WTC11 (cell line): ENCODE results near the gene SMAD3. TPM values are rescaled to one million over a fixed set of nuclear protein-coding genes. Genes with fewer than 3 reads are reported as not detected.
A peak's percentile ranks its signal among the peaks of the same experiment; 100 is the strongest.

Experiments used
- ATAC-seq: fragments of 200-7000 bp; cut with Tn5 transposase; 2 replicates; pipeline ENCODE4 v1.10.0; 2021; ENCODE audit warnings: mild to moderate bottlenecking, moderate library complexity
- CTCF ChIA-PET: fragments of 300-600 bp; sonication (Branson Sonifier 250); formaldehyde crosslinking; loops from one replicate; lab custom pipeline; 2021; ENCODE audit warnings: antibody characterized with exemption; lab: Charles Lee
- POLR2A ChIA-PET: fragments of 350-600 bp; sonication (Branson Sonifier 250); formaldehyde crosslinking; loops from one replicate; lab custom pipeline; 2021; ENCODE audit warnings: antibody characterized with exemption; lab: Charles Lee
- DNase-seq: peaks from one replicate; pipeline ENCODE4 v3.0.0; 2021; ENCODE audit warnings: low spot score
- H3K27ac Mint-ChIP-seq: 2 replicates; pipeline ENCODE4 v1.8.0; 2021; ENCODE audit warnings: mixed read lengths
- H3K27me3 Mint-ChIP-seq: 2 replicates; pipeline ENCODE4 v1.8.0; 2021; ENCODE audit warnings: low read depth, mild to moderate bottlenecking, moderate library complexity, mixed read lengths
- H3K36me3 Mint-ChIP-seq: 2 replicates; pipeline ENCODE4 v1.8.0; 2021; ENCODE audit warnings: mixed read lengths
- H3K4me1 Mint-ChIP-seq: 2 replicates; pipeline ENCODE4 v1.8.0; 2022; ENCODE audit warnings: mixed read lengths
- H3K4me3 Mint-ChIP-seq: 2 replicates; pipeline ENCODE4 v1.8.0; 2021; ENCODE audit warnings: mild to moderate bottlenecking, moderate library complexity, mixed read lengths
- H3K9me3 Mint-ChIP-seq: 2 replicates; pipeline ENCODE4 v1.8.0; 2021; ENCODE audit warnings: mixed read lengths
- CBFB ChIP-seq: sonication (generic); formaldehyde crosslinking; IDR thresholded peaks from 2 replicates; pipeline ENCODE4 v1.8.1; 2022; ENCODE audit warnings: mild to moderate bottlenecking, low read depth, missing genetic modification reagents
- CDX4 ChIP-seq: fragments of 250-450 bp; sonication (Bioruptor Pico); IDR thresholded peaks from 2 replicates; pipeline ENCODE4 v1.9.0; 2021; ENCODE audit warnings: moderate library complexity, mild to moderate bottlenecking, inconsistent platforms, borderline replicate concordance
- ERG ChIP-seq: fragments of 250-450 bp; sonication (Bioruptor Pico); IDR thresholded peaks from 2 replicates; pipeline ENCODE4 v1.8.0; 2021; ENCODE audit warnings: mild to moderate bottlenecking
- FOXK1 ChIP-seq: sonication (generic); formaldehyde crosslinking; IDR thresholded peaks from 2 replicates; pipeline ENCODE4 v1.8.0; 2022; ENCODE audit warnings: mild to moderate bottlenecking, moderate library complexity, missing genetic modification reagents
- FOXP4 ChIP-seq: sonication (generic); formaldehyde crosslinking; IDR thresholded peaks from 2 replicates; pipeline ENCODE4 v1.8.0; 2022; ENCODE audit warnings: mild to moderate bottlenecking, missing genetic modification reagents
- GTF2I ChIP-seq: fragments of 250-450 bp; sonication (Bioruptor Pico); conservative IDR thresholded peaks from 2 replicates; pipeline ENCODE4 v1.4.0; 2021; ENCODE audit warnings: mild to moderate bottlenecking
- HMGA2 ChIP-seq: fragments of 250-450 bp; sonication (Bioruptor Pico); IDR thresholded peaks from 2 replicates; pipeline ENCODE4 v1.4.0; 2021; ENCODE audit warnings: mild to moderate bottlenecking, moderate library complexity
- IRF1 ChIP-seq: sonication (generic); formaldehyde crosslinking; IDR thresholded peaks from 2 replicates; pipeline ENCODE4 v1.8.0; 2023; ENCODE audit warnings: missing genetic modification reagents
- NFE2L1 ChIP-seq: sonication (generic); formaldehyde crosslinking; IDR thresholded peaks from 2 replicates; pipeline ENCODE4 v1.8.1; 2023; ENCODE audit warnings: missing genetic modification reagents
- NR2C2 ChIP-seq: sonication (generic); formaldehyde crosslinking; IDR thresholded peaks from 2 replicates; pipeline ENCODE4 v1.8.0; 2022; ENCODE audit warnings: mild to moderate bottlenecking, missing genetic modification reagents
- OVOL2 ChIP-seq: fragments of 250-450 bp; sonication (Bioruptor Pico); IDR thresholded peaks from 2 replicates; pipeline ENCODE4 v1.9.0; 2021; ENCODE audit warnings: mild to moderate bottlenecking, borderline replicate concordance
- PRRX2 ChIP-seq: fragments of 250-450 bp; sonication (Bioruptor Pico); IDR thresholded peaks from 2 replicates; pipeline ENCODE4 v1.8.0; 2021; ENCODE audit warnings: mild to moderate bottlenecking
- SP1 ChIP-seq: sonication (generic); formaldehyde crosslinking; conservative IDR thresholded peaks from 2 replicates; pipeline ENCODE4 v1.8.1; 2022; ENCODE audit warnings: missing genetic modification reagents
- STAT6 ChIP-seq: sonication (generic); formaldehyde crosslinking; conservative IDR thresholded peaks from 2 replicates; pipeline ENCODE4 v1.8.1; 2023; ENCODE audit warnings: mild to moderate bottlenecking, low read depth, missing genetic modification reagents, moderate library complexity
- USF1 ChIP-seq: sonication (generic); formaldehyde crosslinking; IDR thresholded peaks from 2 replicates; pipeline ENCODE4 v1.8.0; 2022; ENCODE audit warnings: mild to moderate bottlenecking, missing genetic modification reagents
- ZNF121 ChIP-seq: sonication (generic); formaldehyde crosslinking; IDR thresholded peaks from 2 replicates; pipeline ENCODE4 v1.8.0; 2023; ENCODE audit warnings: missing genetic modification reagents
- ZNF219 ChIP-seq: sonication (generic); formaldehyde crosslinking; IDR thresholded peaks from 2 replicates; pipeline ENCODE4 v1.8.0; 2023; ENCODE audit warnings: missing genetic modification reagents, mild to moderate bottlenecking, borderline replicate concordance
- ZNF317 ChIP-seq: sonication (generic); formaldehyde crosslinking; IDR thresholded peaks from 2 replicates; pipeline ENCODE4 v1.8.1; 2023; ENCODE audit warnings: low read depth, mild to moderate bottlenecking, moderate library complexity, missing genetic modification reagents, borderline replicate concordance
- ZNF396 ChIP-seq: fragments of 250-450 bp; sonication (Bioruptor Pico); IDR thresholded peaks from 2 replicates; pipeline ENCODE4 v1.8.0; 2021; ENCODE audit warnings: mild to moderate bottlenecking, moderate library complexity, borderline replicate concordance
- ZSCAN18 ChIP-seq: fragments of 250-450 bp; sonication (Bioruptor Pico); IDR thresholded peaks from 2 replicates; pipeline ENCODE4 v2.1.2; 2022; ENCODE audit warnings: mild to moderate bottlenecking, moderate library complexity
- total RNA-seq: library from RNA; stranded (reverse); gene quantifications from 3 replicates; pipeline ENCODE4 v1.2.3, GENCODE V29; 2021

Gene SMAD3
- total RNA-seq, 1 experiment from 2014 or later, result 34.6 TPM

- TF ChIP-seq GTF2I (CRISPR knock-in tag), result no peak
- no peak for TF ChIP-seq ERG (CRISPR knock-in tag)
- no peak for TF ChIP-seq CBFB (CRISPR knock-in tag)
- no peak for TF ChIP-seq PRRX2 (CRISPR knock-in tag)
- no peak for TF ChIP-seq HMGA2 (CRISPR knock-in tag)
- TF ChIP-seq FOXP4 (CRISPR knock-in tag), result no peak
- TF ChIP-seq ZNF317 (CRISPR knock-in tag), result no peak
- TF ChIP-seq ZNF219, result no peak
- no peak for TF ChIP-seq CDX4 (CRISPR knock-in tag)
These were observed 134.0 kb downstream of the SMAD3 start (continued) for GRCh38 chr15:67199391-67199790.

- Mint-ChIP-seq H3K27ac (0 out of 2 replicates have a peak overlapping the region, but pooled peaks have one; percentile 47), H3K4me3 (no peak overlapping the region), H3K36me3 (peaks cover 14% of the 10 kb centered on the region), H3K4me1 (peaks cover 12% of the 10 kb centered on the region), H3K27me3 (no peaks in the 10 kb centered on the region), H3K9me3 (no peaks in the 10 kb centered on the region)
- TF ChIP-seq IRF1, result no peak
- no peak for TF ChIP-seq USF1
- no peak for TF ChIP-seq ZNF396 (CRISPR knock-in tag)
- TF ChIP-seq ZSCAN18, result no peak
- no peak for TF ChIP-seq NFE2L1 (CRISPR knock-in tag)
- ATAC-seq (no peak), DNase-seq (no peak)
- ChIA-PET CTCF (interaction anchor here (2.1 kb wide), 1 partner anchor 254 kb away, joined by 7 read pairs; no protein-coding TSS in a partner anchor), POLR2A (interaction anchor here (0.6 kb wide), 1 partner anchor 34 kb away, joined by 3 read pairs; no protein-coding TSS in a partner anchor)
These were observed 134.7 kb downstream of the SMAD3 start for GRCh38 chr15:67199881-67200763.

GRCh38 chr15:67201136-67201535 lies 135.7 kb downstream of the SMAD3 start:
- ChIA-PET CTCF (interaction anchor here (0.7 to 2.1 kb wide), 3 partner anchors 36 to 255 kb away, joined by 3 to 7 read pairs (median 3); no protein-coding TSS in a partner anchor), POLR2A (interaction anchor here (0.6 kb wide), 1 partner anchor 1786 kb away, joined by 3 read pairs; no protein-coding TSS in a partner anchor)
- Mint-ChIP-seq H3K4me3 (no peak overlapping the region), H3K36me3 (peaks cover 14% of the 10 kb centered on the region), H3K4me1 (peaks cover 12% of the 10 kb centered on the region), H3K9me3 (no peaks in the 10 kb centered on the region), H3K27ac (no peak overlapping the region), H3K27me3 (no peaks in the 10 kb centered on the region)
- DNase-seq (no peak), ATAC-seq (no peak)
- no peak for TF ChIP-seq NR2C2 (CRISPR knock-in tag)
- TF ChIP-seq SP1 (CRISPR knock-in tag), result no peak
- TF ChIP-seq ZNF219, result no peak
- TF ChIP-seq STAT6 (CRISPR knock-in tag), result no peak
- no peak for TF ChIP-seq OVOL2 (CRISPR knock-in tag)
- TF ChIP-seq FOXK1 (CRISPR knock-in tag), result no peak
- TF ChIP-seq ZNF121 (CRISPR knock-in tag), result no peak
